Neural progenitor cell (in vitro differentiated cells): ENCODE measurements around the gene FILIP1. TPM values are rescaled to one million over a fixed set of nuclear protein-coding genes. Genes with fewer than 3 reads are reported as not detected.

Source experiments
- DNase-seq: peaks from one replicate; pipeline ENCODE4 v3.0.0-alpha.2; 2016; ENCODE audit warnings: low spot score
- H2AFZ ChIP-seq: fragments of 200-600 bp; sonication (generic); replicated peaks from 2 replicates; pipeline ENCODE4 v1.6.1; 2016; ENCODE audit warnings: antibody characterized with exemption
- H3F3A ChIP-seq: fragments of 200-600 bp; sonication (generic); 2 replicates; pipeline ENCODE4 v1.6.1; 2016; ENCODE audit warnings: antibody characterized with exemption, low read depth
- H3K27ac ChIP-seq: fragments of 200-600 bp; sonication (generic); 2 replicates; pipeline ENCODE4 v1.5.1; 2016; ENCODE audit warnings: mild to moderate bottlenecking
- H3K27me3 ChIP-seq: fragments of 200-600 bp; sonication (generic); 2 replicates; pipeline ENCODE4 v1.6.1; 2016; ENCODE audit warnings: mild to moderate bottlenecking, moderate library complexity
- H3K36me3 ChIP-seq: fragments of 200-600 bp; sonication (generic); 2 replicates; pipeline ENCODE4 v1.5.1; 2016
- H3K4me1 ChIP-seq: fragments of 200-600 bp; sonication (generic); 2 replicates; pipeline ENCODE4 v1.6.1; 2016; ENCODE audit warnings: mixed run types
- H3K4me2 ChIP-seq: fragments of 200-600 bp; sonication (generic); 2 replicates; pipeline ENCODE4 v1.6.1; 2016
- H3K4me3 ChIP-seq: fragments of 200-600 bp; sonication (generic); 2 replicates; pipeline ENCODE4 v1.5.1; 2016
- H3K79me2 ChIP-seq: fragments of 200-600 bp; sonication (generic); 2 replicates; pipeline ENCODE4 v1.6.1; 2016; ENCODE audit warnings: low read depth
- H3K9ac ChIP-seq: fragments of 200-600 bp; sonication (generic); 2 replicates; pipeline ENCODE4 v1.6.1; 2016
- H3K9me3 ChIP-seq: fragments of 200-600 bp; sonication (generic); 2 replicates; pipeline ENCODE4 v1.5.1; 2016; ENCODE audit warnings: low read depth
- H4K20me1 ChIP-seq: fragments of 200-600 bp; sonication (generic); 2 replicates; pipeline ENCODE4 v1.6.1; 2016; ENCODE audit warnings: low read depth
- H3K27ac Mint-ChIP-seq: 3 replicates; pipeline ENCODE4 v1.8.0; 2021; ENCODE audit warnings: mixed read lengths
- H3K27me3 Mint-ChIP-seq: 2 replicates; pipeline ENCODE4 v1.8.0; 2022; ENCODE audit warnings: low read depth, mild to moderate bottlenecking, inconsistent platforms, moderate library complexity, mixed read lengths; ENCODE audit not compliant: insufficient read depth
- H3K36me3 Mint-ChIP-seq: 3 replicates; pipeline ENCODE4 v1.8.0; 2021; ENCODE audit warnings: mixed read lengths
- H3K4me1 Mint-ChIP-seq: 3 replicates; pipeline ENCODE4 v1.8.0; 2021; ENCODE audit warnings: mixed read lengths
- H3K4me3 Mint-ChIP-seq: 3 replicates; pipeline ENCODE4 v1.8.0; 2021; ENCODE audit warnings: mild to moderate bottlenecking, moderate library complexity, mixed read lengths
- H3K9me3 Mint-ChIP-seq: 3 replicates; pipeline ENCODE4 v1.8.0; 2020; ENCODE audit warnings: mixed read lengths
- EZH2 ChIP-seq: fragments of 200-600 bp; sonication (generic); IDR thresholded peaks from 2 replicates; pipeline ENCODE4 v1.6.1; 2017; ENCODE audit warnings: antibody characterized with exemption, mild to moderate bottlenecking, moderate library complexity
- EZH2phosphoT487 ChIP-seq: fragments of 200-600 bp; sonication (generic); IDR thresholded peaks from 2 replicates; pipeline ENCODE4 v1.6.1; 2017; ENCODE audit warnings: antibody characterized with exemption
- total RNA-seq: library from RNA; depleted of rRNA; stranded (reverse); fragments of >200 nt; gene quantifications from 2 replicates; pipeline ENCODE4 v1.2.3, GENCODE V29; 2015; ENCODE audit warnings: low replicate concordance
- TF ChIP-seq, protein P1 (sequence below): fragments of 200-600 bp; sonication (generic); IDR thresholded peaks from 2 replicates; pipeline ENCODE4 v1.5.1; 2017; ENCODE audit warnings: antibody characterized with exemption, mild to moderate bottlenecking

The FILIP1 gene
- total RNA-seq, 1 donor from 2014 or later = 22.6 TPM

- H3K4me1 Mint-ChIP-seq = peaks cover 8% of the 10 kb centered on the region
- H3K4me1 ChIP-seq = no peaks in the 10 kb centered on the region
These were observed 55.0 kb downstream of the FILIP1 start for GRCh38 chr6:75438442-75439116.

DNA sequence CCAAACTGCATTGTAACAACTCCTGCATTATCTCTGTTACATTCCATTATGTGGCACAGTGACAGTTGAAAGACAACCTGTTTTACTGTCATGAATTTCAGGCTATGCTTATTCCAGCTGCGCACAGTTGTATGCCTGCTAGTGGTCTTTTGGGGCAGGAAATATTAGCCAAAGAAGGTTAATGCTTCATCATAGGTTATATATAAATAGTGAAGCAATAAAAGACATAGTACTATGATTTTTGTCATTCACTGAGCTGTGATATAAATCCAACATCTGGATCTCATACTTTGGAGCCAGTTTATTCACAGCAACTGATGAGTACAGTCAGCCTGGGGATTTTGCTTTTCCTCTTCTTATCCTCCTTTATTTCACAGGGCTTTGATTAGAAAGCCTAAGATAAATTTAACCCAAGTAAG lies 55.6 kb downstream of the FILIP1 start:
- H3K27ac ChIP-seq = no peak overlapping the region
- TF ChIP-seq, protein P1, sequence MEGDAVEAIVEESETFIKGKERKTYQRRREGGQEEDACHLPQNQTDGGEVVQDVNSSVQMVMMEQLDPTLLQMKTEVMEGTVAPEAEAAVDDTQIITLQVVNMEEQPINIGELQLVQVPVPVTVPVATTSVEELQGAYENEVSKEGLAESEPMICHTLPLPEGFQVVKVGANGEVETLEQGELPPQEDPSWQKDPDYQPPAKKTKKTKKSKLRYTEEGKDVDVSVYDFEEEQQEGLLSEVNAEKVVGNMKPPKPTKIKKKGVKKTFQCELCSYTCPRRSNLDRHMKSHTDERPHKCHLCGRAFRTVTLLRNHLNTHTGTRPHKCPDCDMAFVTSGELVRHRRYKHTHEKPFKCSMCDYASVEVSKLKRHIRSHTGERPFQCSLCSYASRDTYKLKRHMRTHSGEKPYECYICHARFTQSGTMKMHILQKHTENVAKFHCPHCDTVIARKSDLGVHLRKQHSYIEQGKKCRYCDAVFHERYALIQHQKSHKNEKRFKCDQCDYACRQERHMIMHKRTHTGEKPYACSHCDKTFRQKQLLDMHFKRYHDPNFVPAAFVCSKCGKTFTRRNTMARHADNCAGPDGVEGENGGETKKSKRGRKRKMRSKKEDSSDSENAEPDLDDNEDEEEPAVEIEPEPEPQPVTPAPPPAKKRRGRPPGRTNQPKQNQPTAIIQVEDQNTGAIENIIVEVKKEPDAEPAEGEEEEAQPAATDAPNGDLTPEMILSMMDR = no peak
- TF ChIP-seq EZH2 (no peak), EZH2phosphoT487 (no peak)
- no peaks in the 10 kb centered on the region for H4K20me1 ChIP-seq
- no peaks in the 10 kb centered on the region for H3F3A ChIP-seq
- H3K27me3 ChIP-seq = no peaks in the 10 kb centered on the region
- peaks cover 3% of the 10 kb centered on the region for H3K27me3 Mint-ChIP-seq
- no peak overlapping the region for H3K27ac Mint-ChIP-seq
- H3K36me3 Mint-ChIP-seq = no peaks in the 10 kb centered on the region
- H3K4me3 ChIP-seq = no peak overlapping the region
- no peaks in the 10 kb centered on the region for H3K4me1 ChIP-seq
- no peak overlapping the region for H3K4me3 Mint-ChIP-seq
- H3K79me2 ChIP-seq = no peaks in the 10 kb centered on the region
- peaks cover 8% of the 10 kb centered on the region for H3K4me1 Mint-ChIP-seq
- H3K36me3 ChIP-seq = no peaks in the 10 kb centered on the region
- no peaks in the 10 kb centered on the region for H3K9me3 ChIP-seq
- DNase-seq = no peak
- no peak overlapping the region for H2AFZ ChIP-seq
- H3K9me3 Mint-ChIP-seq = peaks cover 4% of the 10 kb centered on the region
- no peak overlapping the region for H3K4me2 ChIP-seq
- H3K9ac ChIP-seq = no peak overlapping the region

More at GRCh38 chr6:75438442-75439116, 55.0 kb downstream of the FILIP1 start:
- Histone ChIP-seq H3K79me2 (no peaks in the 10 kb centered on the region), H3K27me3 (no peaks in the 10 kb centered on the region), H3K4me2 (no peak overlapping the region), H3K27ac (no peak overlapping the region), H2AFZ (no peak overlapping the region), H3K4me3 (no peak overlapping the region), H4K20me1 (no peaks in the 10 kb centered on the region), H3K36me3 (no peaks in the 10 kb centered on the region), H3K9me3 (no peaks in the 10 kb centered on the region), H3F3A (no peaks in the 10 kb centered on the region), H3K9ac (no peak overlapping the region)
- no peaks in the 10 kb centered on the region for H3K36me3 Mint-ChIP-seq
- H3K27me3 Mint-ChIP-seq = peaks cover 3% of the 10 kb centered on the region
- H3K9me3 Mint-ChIP-seq = peaks cover 4% of the 10 kb centered on the region
- no peak for DNase-seq
- H3K4me3 Mint-ChIP-seq = no peak overlapping the region
- no peak overlapping the region for H3K27ac Mint-ChIP-seq
- TF ChIP-seq, protein P1 = no peak
- TF ChIP-seq EZH2phosphoT487 (no peak), EZH2 (no peak)

DNA sequence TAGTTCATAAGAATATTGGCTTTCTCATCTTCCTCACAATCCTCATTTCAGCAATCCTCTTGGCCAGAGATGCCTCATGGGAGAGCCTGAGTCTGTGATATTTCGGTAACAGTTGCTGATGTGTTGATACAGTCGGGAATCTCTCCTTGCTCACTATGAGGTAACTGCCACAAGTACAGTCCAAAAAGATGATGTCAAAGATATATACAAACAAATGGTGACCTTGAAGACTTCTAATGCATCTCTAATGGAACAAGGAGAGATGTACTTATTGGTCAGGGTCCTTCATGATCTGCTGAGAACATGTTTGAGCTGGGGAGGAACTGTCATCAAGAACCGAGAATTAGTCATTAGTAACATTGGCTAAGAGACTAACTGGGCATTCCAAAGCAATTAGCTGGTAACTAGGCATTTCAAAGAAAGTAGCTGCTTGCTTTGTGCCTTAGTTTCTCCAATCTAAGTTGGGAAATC lies 56.1 kb downstream of the FILIP1 start:
- Histone ChIP-seq H4K20me1 (no peaks in the 10 kb centered on the region), H3K9me3 (no peaks in the 10 kb centered on the region), H3K9ac (no peak overlapping the region), H3F3A (no peaks in the 10 kb centered on the region), H3K27ac (no peak overlapping the region), H2AFZ (no peak overlapping the region), H3K4me3 (no peak overlapping the region), H3K27me3 (no peaks in the 10 kb centered on the region), H3K4me2 (no peak overlapping the region), H3K4me1 (no peaks in the 10 kb centered on the region), H3K36me3 (no peaks in the 10 kb centered on the region), H3K79me2 (no peaks in the 10 kb centered on the region)
- Mint-ChIP-seq H3K36me3 (no peaks in the 10 kb centered on the region), H3K27me3 (peaks cover 3% of the 10 kb centered on the region), H3K27ac (no peak overlapping the region), H3K4me1 (peaks cover 8% of the 10 kb centered on the region), H3K4me3 (no peak overlapping the region), H3K9me3 (peaks cover 4% of the 10 kb centered on the region)
- TF ChIP-seq EZH2 (no peak), EZH2phosphoT487 (no peak)
- TF ChIP-seq, protein P1 = no peak
- DNase-seq = no peak
